ENCODE results near the gene TRIML1.

GRCh38 chr4:188175288-188175687 lies 36.0 kb downstream of the TRIML1 start:
- TF ChIP-seq POLR2AphosphoS5 (IDR thresholded peaks at IDR 0.05) (no peak), CTCF (IDR thresholded peaks at IDR 0.05) (no peak), POLR2A (IDR thresholded peaks at IDR 0.05; ENCODE audit: low read depth) (no peak), EP300 (IDR thresholded peaks at IDR 0.05) (no peak)
